Activated CD8-positive, alpha-beta T cell treated with anti-CD3 and anti-CD28 coated beads, Interleukin-2, amount 10 ng/mL, durations not matched to agents 7 days and 5 days (primary cell): ENCODE data around the gene BZW1. TPM values are rescaled to one million over a fixed set of nuclear protein-coding genes. Genes with fewer than 3 reads are reported as not detected.
"Not testable (repeated sequence)": the region's sequence is repeated elsewhere in the genome, so short reads cannot be mapped to it uniquely, and the experiment has no call there.

Experiments used
- ATAC-seq: fragments of 150-1000 bp; cut with Tn5 transposase; one replicate; pipeline ENCODE4 v1.10.0; 2021; ENCODE audit warnings: moderate library complexity
- CTCF ChIA-PET: fragments of 350-600 bp; sonication (Branson Sonifier 250); formaldehyde crosslinking; loops from one replicate; lab custom pipeline; 2021; ENCODE audit warnings: antibody characterized with exemption; lab: Charles Lee
- POLR2A ChIA-PET: fragments of 350-600 bp; sonication (Branson Sonifier 250); formaldehyde crosslinking; loops from one replicate; lab custom pipeline; 2021; ENCODE audit warnings: antibody characterized with exemption; lab: Charles Lee
- DNase-seq: peaks from one replicate; pipeline ENCODE4 v3.0.0-alpha.2; 2020
- H3K27ac Mint-ChIP-seq: one replicate; pipeline ENCODE4 v1.8.0; 2021; ENCODE audit warnings: mild to moderate bottlenecking, mixed read lengths
- H3K27me3 Mint-ChIP-seq: one replicate; pipeline ENCODE4 v1.8.0; 2021; ENCODE audit warnings: low read depth, mixed read lengths
- H3K36me3 Mint-ChIP-seq: one replicate; pipeline ENCODE4 v1.8.0; 2021; ENCODE audit warnings: low read depth, mixed read lengths
- H3K4me1 Mint-ChIP-seq: one replicate; pipeline ENCODE4 v1.8.0; 2021; ENCODE audit warnings: low read depth, mixed read lengths
- H3K4me3 Mint-ChIP-seq: one replicate; pipeline ENCODE4 v1.8.0; 2021; ENCODE audit warnings: mild to moderate bottlenecking, mixed read lengths
- H3K9me3 Mint-ChIP-seq: one replicate; pipeline ENCODE4 v1.8.0; 2022; ENCODE audit warnings: mixed read lengths; ENCODE audit not compliant: insufficient read depth
- total RNA-seq, 2 experiments: library from RNA; stranded (reverse); gene quantifications; one replicate each; pipeline ENCODE4 v1.2.3, GENCODE V29; 2021

The BZW1 gene
- total RNA-seq, 2 experiments from 2014 or later: 276 to 304 TPM

DNA sequence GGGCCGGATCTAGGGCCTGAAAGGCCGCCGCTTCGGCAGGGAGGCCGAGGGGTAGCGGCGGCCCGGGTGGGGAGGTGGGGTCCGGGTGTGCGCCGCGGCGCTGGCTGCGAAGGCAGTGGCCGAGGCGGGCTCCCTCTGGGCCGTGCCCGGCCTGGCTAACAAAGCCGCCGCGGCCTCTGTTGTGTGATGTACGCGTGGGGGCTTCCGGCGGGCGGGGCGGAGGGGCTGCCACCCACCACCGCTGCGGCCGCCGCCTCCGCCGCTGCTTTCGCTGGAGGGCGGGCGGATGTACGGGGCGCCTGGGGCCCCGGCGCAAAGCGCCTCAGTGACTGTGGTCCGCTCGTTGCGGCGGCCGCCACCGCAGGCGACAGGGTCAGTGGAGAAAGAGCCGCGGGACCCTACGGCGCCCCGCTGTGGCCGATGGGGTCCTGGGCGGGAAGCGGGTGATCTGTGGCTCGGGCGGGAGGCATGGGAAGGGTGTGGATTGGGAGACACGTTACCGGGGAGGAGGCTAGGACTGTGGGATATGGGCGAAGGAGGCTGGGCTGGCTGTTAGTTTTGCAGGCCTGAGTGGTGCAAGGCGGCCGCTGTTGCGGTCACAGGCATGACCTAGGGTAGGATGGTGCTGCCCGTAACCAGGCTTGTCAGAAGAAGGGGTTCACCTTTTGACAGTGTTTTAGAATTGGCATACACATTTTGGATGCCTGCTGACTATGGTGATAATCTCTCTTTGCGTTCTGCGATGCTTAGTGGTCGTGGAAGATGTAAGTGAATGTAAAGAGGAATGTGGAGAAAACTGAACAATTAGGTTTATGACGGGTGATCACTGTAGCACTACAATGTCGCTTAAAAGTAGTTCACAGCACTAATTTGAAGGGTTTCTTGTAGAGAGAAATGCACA, 662 bp downstream of the BZW1 start:
- POLR2A ChIA-PET: interaction anchor here (0.6 to 2.9 kb wide), 9 partner anchors 14 to 506 kb away, joined by 3 to 17 read pairs (median 5); partner anchors contain the start of genes CLK1, NIF3L1, PPIL3 and SPATS2L
- CTCF ChIA-PET: interaction anchor here (2.2 to 3.0 kb wide), 2 partner anchors 99 to 100 kb away, joined by 10 to 16 read pairs; no protein-coding TSS in a partner anchor
- H3K36me3 Mint-ChIP-seq: peaks cover 49% of the 10 kb centered on the region

DNA sequence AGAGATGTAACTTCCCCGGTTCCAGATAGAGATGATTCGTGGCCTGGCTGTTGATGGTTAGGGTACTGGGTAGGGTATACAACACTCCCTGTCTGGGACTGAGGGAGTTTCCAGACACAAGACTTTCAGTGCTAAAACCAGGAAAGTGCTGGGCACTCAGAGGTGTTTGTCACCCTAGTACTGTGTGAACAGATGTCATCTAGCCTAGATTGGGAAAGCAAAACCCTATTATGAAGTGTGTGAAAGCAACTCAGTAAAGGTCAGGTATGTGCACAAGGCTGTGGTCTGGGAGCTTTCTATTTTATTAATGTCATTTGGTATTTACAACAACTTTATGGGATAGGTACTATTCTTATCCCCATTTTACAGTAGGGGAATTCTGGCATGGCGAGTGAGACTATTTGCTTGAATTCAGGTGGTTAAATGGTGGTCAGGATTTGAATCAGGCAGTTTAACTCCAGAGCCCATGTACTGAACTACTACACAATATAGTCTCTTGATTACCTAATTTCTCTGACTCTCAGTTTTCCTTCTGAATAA, 2.6 kb downstream of the BZW1 start:
- POLR2A ChIA-PET: interaction anchor here (0.6 to 2.9 kb wide), 8 partner anchors 38 to 277 kb away, joined by 3 to 13 read pairs (median 5); partner anchors contain the start of genes CLK1, NIF3L1 and PPIL3
- CTCF ChIA-PET: interaction anchor here (1.2 to 2.2 kb wide), 3 partner anchors 12 to 102 kb away, joined by 3 to 10 read pairs (median 3); no protein-coding TSS in a partner anchor
- Mint-ChIP-seq H3K27ac (peak overlapping the region; percentile 72), H3K4me1 (peaks cover 52% of the 10 kb centered on the region), H3K4me3 (peak overlapping the region; percentile 59), H3K27me3 (no peaks in the 10 kb centered on the region), H3K9me3 (no peaks in the 10 kb centered on the region), H3K36me3 (peaks cover 66% of the 10 kb centered on the region)
- ATAC-seq (no peak), DNase-seq (no peak)

More for the DNA sequence above, 662 bp downstream of the BZW1 start:
- Mint-ChIP-seq H3K4me3 (peak overlapping the region; percentile 99), H3K27ac (peak overlapping the region; percentile 99), H3K4me1 (peaks cover 52% of the 10 kb centered on the region), H3K27me3 (no peaks in the 10 kb centered on the region), H3K9me3 (no peaks in the 10 kb centered on the region)
- ATAC-seq (peak; percentile 52), DNase-seq (peak; percentile 73)

DNA sequence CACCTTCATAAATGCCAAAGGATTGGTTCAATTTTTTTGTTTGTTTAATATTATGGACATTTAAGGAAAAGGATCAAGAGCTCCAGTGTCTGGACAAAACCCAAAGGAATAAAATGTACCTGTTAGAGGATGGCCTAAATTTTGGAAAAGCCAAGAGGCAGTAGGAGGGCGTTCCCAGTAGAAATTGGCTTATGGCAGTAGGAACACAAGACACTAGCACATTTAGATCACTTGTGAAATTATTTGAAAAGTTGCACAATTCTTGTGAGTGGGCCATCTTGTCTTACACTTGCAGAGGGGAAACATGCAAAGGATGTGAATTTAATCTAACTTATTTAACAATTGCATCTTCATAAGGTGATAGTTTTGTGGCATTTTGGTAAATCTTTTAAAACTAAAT, 3.2 kb downstream of the BZW1 start:
- Mint-ChIP-seq H3K4me1 (peaks cover 49% of the 10 kb centered on the region), H3K4me3 (peak overlapping the region; percentile 59), H3K9me3 (no peaks in the 10 kb centered on the region), H3K36me3 (peaks cover 72% of the 10 kb centered on the region), H3K27me3 (no peaks in the 10 kb centered on the region), H3K27ac (peak overlapping the region; percentile 72)
- no peak for ATAC-seq
- ChIA-PET CTCF (interaction anchor here (1.3 to 2.2 kb wide), 3 partner anchors 12 to 103 kb away, joined by 3 to 10 read pairs (median 4); no protein-coding TSS in a partner anchor), POLR2A (interaction anchor here (0.6 to 2.9 kb wide), 6 partner anchors 13 to 101 kb away, joined by 3 to 11 read pairs (median 5); partner anchors contain the start of gene CLK1)
- DNase-seq: no peak

GRCh38 chr2:200818732-200819131, 7.0 kb downstream of the BZW1 start:
- H3K4me3 Mint-ChIP-seq, H3K9me3 Mint-ChIP-seq, DNase-seq, ATAC-seq, H3K27me3 Mint-ChIP-seq, H3K27ac Mint-ChIP-seq: not testable (repeated sequence)
- Mint-ChIP-seq H3K4me1 (peaks cover 25% of the 10 kb centered on the region), H3K36me3 (peaks cover 78% of the 10 kb centered on the region)
- ChIA-PET CTCF (interaction anchor here (0.9 to 4.3 kb wide), 3 partner anchors 23 to 108 kb away, joined by 3 to 16 read pairs (median 3); no protein-coding TSS in a partner anchor), POLR2A (interaction anchor here (0.7 to 3.6 kb wide), 3 partner anchors 40 to 510 kb away, joined by 8 to 16 read pairs (median 9); partner anchors contain the start of gene CLK1)

GRCh38 chr2:200820573-200821234, 9.0 kb downstream of the BZW1 start:
- ATAC-seq: no peak
- POLR2A ChIA-PET: interaction anchor here (3.1 kb wide), 1 partner anchor 43 kb away, joined by 15 read pairs; the partner anchor contains the start of gene CLK1
- H3K4me3 Mint-ChIP-seq: no peak overlapping the region
- no peaks in the 10 kb centered on the region for H3K9me3 Mint-ChIP-seq
- no peak for DNase-seq
- no peak overlapping the region for H3K27ac Mint-ChIP-seq
- H3K36me3 Mint-ChIP-seq: peaks cover 62% of the 10 kb centered on the region
- no peaks in the 10 kb centered on the region for H3K27me3 Mint-ChIP-seq
- CTCF ChIA-PET: interaction anchor here (1.1 to 4.3 kb wide), 2 partner anchors 27 to 108 kb away, joined by 3 to 16 read pairs; no protein-coding TSS in a partner anchor
- peaks cover 5% of the 10 kb centered on the region for H3K4me1 Mint-ChIP-seq

DNA sequence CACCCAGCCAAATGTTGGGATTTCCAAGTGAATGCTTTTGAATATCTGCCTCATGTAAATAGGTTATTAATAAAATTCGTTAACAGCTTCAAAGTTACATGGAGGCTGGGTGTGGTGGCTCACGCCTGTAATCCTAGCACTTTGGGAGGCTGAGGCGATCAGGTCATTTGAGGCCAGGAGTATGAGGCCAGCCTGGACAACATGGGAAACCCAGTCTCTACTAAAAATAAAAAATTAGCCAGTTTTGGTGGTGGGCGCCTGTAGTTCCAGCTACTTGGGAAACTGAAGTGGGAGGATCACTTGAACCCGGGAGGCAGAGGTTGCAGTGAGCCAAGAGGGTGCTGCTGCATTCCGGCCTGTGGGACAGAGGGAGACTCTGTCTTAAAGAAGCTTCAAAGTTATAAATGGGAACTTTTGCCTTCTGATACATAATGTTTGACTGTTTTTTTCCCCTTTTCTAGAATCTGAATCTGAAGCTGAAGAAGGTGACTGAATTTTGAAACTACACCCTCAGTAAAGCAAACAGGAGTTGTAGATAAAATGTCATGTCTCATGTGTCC, 10.1 kb downstream of the BZW1 start:
- ChIA-PET CTCF (interaction anchor here (0.7 to 1.1 kb wide), 3 partner anchors 24 to 108 kb away, joined by 3 read pairs; no protein-coding TSS in a partner anchor), POLR2A (interaction anchor here (0.7 to 3.1 kb wide), 3 partner anchors 9 to 42 kb away, joined by 3 to 15 read pairs (median 4); partner anchors contain the start of gene CLK1)
- H3K4me1 Mint-ChIP-seq: no peaks in the 10 kb centered on the region
- no peaks in the 10 kb centered on the region for H3K9me3 Mint-ChIP-seq
- H3K4me3 Mint-ChIP-seq: no peak overlapping the region
- no peak for ATAC-seq
- no peak for DNase-seq
- no peaks in the 10 kb centered on the region for H3K27me3 Mint-ChIP-seq
- peaks cover 51% of the 10 kb centered on the region for H3K36me3 Mint-ChIP-seq
- no peak overlapping the region for H3K27ac Mint-ChIP-seq

DNA sequence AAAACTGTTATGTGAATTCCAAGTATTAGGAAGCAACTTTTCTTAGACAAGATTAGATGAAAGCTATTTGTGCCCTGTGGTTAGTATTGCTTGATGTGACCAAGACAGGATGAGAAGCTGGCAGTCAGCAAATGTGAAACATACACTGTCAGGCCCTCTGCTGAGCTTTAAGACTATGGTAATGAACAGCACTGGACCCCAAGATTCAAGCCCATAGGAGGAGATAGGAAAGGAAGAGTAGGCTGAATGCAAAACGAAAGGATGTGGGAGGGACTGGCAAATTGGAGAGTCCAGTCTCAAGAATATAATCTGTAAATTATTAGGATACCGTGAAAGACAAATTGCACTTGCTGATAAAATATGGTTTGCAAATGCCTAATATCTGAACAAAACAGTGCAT, 16.4 kb downstream of the BZW1 start:
- no peak for DNase-seq
- CTCF ChIA-PET: interaction anchor here (0.5 to 1.7 kb wide), 2 partner anchors 115 to 238 kb away, joined by 3 to 7 read pairs; no protein-coding TSS in a partner anchor
- Mint-ChIP-seq H3K9me3 (no peaks in the 10 kb centered on the region), H3K4me1 (no peaks in the 10 kb centered on the region), H3K4me3 (no peak overlapping the region), H3K27ac (no peak overlapping the region), H3K36me3 (peaks cover 14% of the 10 kb centered on the region), H3K27me3 (peaks cover 2% of the 10 kb centered on the region)
- no peak for ATAC-seq
- POLR2A ChIA-PET: interaction anchor here (1.1 to 1.8 kb wide), 6 partner anchors 12 to 115 kb away, joined by 3 to 5 read pairs (median 4); partner anchors contain the start of genes BZW1 and CLK1

DNA sequence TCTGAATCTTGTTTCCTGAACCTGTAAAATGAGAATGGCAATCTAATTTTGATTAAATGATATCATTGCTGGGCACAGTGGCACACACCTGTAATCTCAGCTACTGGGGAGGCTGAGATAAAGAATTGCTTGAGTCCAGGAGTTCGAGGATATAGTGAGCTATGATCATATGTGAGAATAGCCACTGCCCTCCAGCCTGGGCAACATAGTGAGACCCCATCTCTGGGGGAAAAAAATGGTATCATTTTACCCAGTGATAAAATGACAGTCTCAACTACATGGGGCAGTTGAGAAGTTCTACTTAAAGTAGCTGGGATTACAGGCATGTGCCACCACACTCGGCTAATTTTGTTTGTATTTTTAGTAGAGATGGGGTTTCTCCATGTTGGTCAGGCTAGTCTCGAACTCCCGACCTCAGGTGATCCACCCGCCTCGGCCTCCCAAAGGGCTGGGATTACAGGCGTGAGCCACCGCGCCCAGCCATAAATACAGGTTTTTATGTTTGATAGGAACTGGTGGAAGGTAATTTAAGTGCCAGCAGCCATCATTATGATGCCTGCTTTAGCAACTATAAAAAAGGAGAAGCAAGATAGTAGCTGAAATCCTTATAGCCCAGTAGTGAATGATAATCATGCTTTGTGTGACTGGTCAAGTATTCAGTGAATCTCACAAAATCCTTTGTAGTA, 17.0 kb downstream of the BZW1 start:
- Mint-ChIP-seq H3K27ac (no peak overlapping the region), H3K4me1 (no peaks in the 10 kb centered on the region), H3K27me3 (peaks cover 2% of the 10 kb centered on the region), H3K4me3 (no peak overlapping the region), H3K36me3 (peaks cover 14% of the 10 kb centered on the region), H3K9me3 (no peaks in the 10 kb centered on the region)
- DNase-seq: no peak
- ChIA-PET CTCF (interaction anchor here (0.5 to 1.7 kb wide), 2 partner anchors 116 to 237 kb away, joined by 3 to 7 read pairs; no protein-coding TSS in a partner anchor), POLR2A (interaction anchor here (1.1 to 1.8 kb wide), 5 partner anchors 11 to 116 kb away, joined by 3 to 5 read pairs (median 4); partner anchors contain the start of gene BZW1)
- no peak for ATAC-seq

- no peak overlapping the region for H3K4me3 Mint-ChIP-seq
- no peaks in the 10 kb centered on the region for H3K9me3 Mint-ChIP-seq
- H3K27ac Mint-ChIP-seq: no peak overlapping the region
- DNase-seq (no peak), ATAC-seq (no peak)
- CTCF ChIA-PET: interaction anchor here (1.7 kb wide), 1 partner anchor 116 kb away, joined by 7 read pairs; no protein-coding TSS in a partner anchor
- peaks cover 2% of the 10 kb centered on the region for H3K27me3 Mint-ChIP-seq
- H3K4me1 Mint-ChIP-seq: no peaks in the 10 kb centered on the region
- peaks cover 14% of the 10 kb centered on the region for H3K36me3 Mint-ChIP-seq
- POLR2A ChIA-PET: interaction anchor here (1.4 to 1.8 kb wide), 3 partner anchors 10 to 116 kb away, joined by 3 to 5 read pairs (median 4); no protein-coding TSS in a partner anchor
Measured at GRCh38 chr2:200829258-200829655, 17.5 kb downstream of the BZW1 start.

GRCh38 chr2:200834701-200835100, 23.0 kb downstream of the BZW1 start:
- peaks cover 2% of the 10 kb centered on the region for H3K27me3 Mint-ChIP-seq
- ChIA-PET CTCF (no interaction called here), POLR2A (no interaction called here)
- H3K4me3 Mint-ChIP-seq: no peak overlapping the region
- H3K27ac Mint-ChIP-seq: no peak overlapping the region
- peaks cover 9% of the 10 kb centered on the region for H3K9me3 Mint-ChIP-seq
- H3K36me3 Mint-ChIP-seq: peaks cover 2% of the 10 kb centered on the region
- DNase-seq: no peak
- no peaks in the 10 kb centered on the region for H3K4me1 Mint-ChIP-seq
- ATAC-seq: no peak
